GM13976 (cell line): ENCODE results near the gene CLIP3.

Source experiments
- DNase-seq: peaks from one replicate; pipeline ENCODE4 v3.0.0; 2012; ENCODE audit warnings: low spot score
- CTCF ChIP-seq: IDR thresholded peaks from 2 replicates; pipeline ENCODE4 v1.5.1; 2012; ENCODE audit warnings: borderline replicate concordance, mild to moderate bottlenecking; ENCODE audit not compliant: insufficient read depth; ENCODE audit errors: extremely low read depth, missing control alignments, control extremely low read depth
- in situ Hi-C: fragments of 300-500 bp; cut with MboI; formaldehyde crosslinking; loops from one replicate; pipeline ENCODE4 v1.12.0; 2022; ENCODE audit warnings: low sequenced_read_pairs, mixed read lengths, inconsistent platforms; ENCODE audit not compliant: unreplicated experiment

The CLIP3 gene

GRCh38 chr19:36014012-36014924, 18.4 kb downstream of the CLIP3 start, which contains the start of gene ALKBH6:
TSS of gene ALKBH6 (minus strand) at chr19:36014213. CDS start at chr19:36013397, 816 bp downstream.
- in situ Hi-C loops, result no loop called here
- DNase-seq, result peak; percentile 99
- TF ChIP-seq CTCF, result no peak

GRCh38 chr19:36013280-36014011, 19.2 kb downstream of the CLIP3 start:
- TF ChIP-seq CTCF, result no peak
- DNase-seq, result no peak
- in situ Hi-C loops, result no loop called here

- in situ Hi-C loops, result no loop called here
- no peak for DNase-seq
- TF ChIP-seq CTCF, result no peak
These were observed 22.3 kb downstream of the CLIP3 start for GRCh38 chr19:36010402-36010801.

- in situ Hi-C loops, result no loop called here
- no peak for TF ChIP-seq CTCF
- no peak for DNase-seq
These were observed 22.9 kb downstream of the CLIP3 start for GRCh38 chr19:36009633-36010379.

GRCh38 chr19:36009220-36009619, 23.5 kb downstream of the CLIP3 start:
- peak; percentile 86 for DNase-seq
- no peak for TF ChIP-seq CTCF
- in situ Hi-C loops, result no loop called here

GRCh38 chr19:36008336-36008978, 24.2 kb downstream of the CLIP3 start, which contains the start of gene SYNE4:
TSS of gene SYNE4 (minus strand) at chr19:36008813. CDS start at chr19:36008681, 132 bp downstream.
- TF ChIP-seq CTCF, result no peak
- in situ Hi-C loops, result no loop called here
- DNase-seq, result no peak
